OCI-LY3 (cell line): Measurements from ENCODE around the gene TMEM255B.

Experiments used
- H2AFZ ChIP-seq: fragments of 200-600, 300-600 bp; shearing (Covaris generic); 2 replicates; pipeline ENCODE4 v1.6.0; 2014; ENCODE audit warnings: antibody characterized with exemption, low read depth, low read length
- H3K27ac ChIP-seq: fragments of 200-600, 300-600 bp; sonication (generic); 2 replicates; pipeline ENCODE4 v1.5.1; 2014; ENCODE audit warnings: mild to moderate bottlenecking, low read length, moderate library complexity, mixed read lengths
- H3K27me3 ChIP-seq: fragments of 200-600, 300-600 bp; sonication (generic); 2 replicates; pipeline ENCODE4 v1.6.1; 2014; ENCODE audit warnings: low read depth, low read length, mixed read lengths
- H3K36me3 ChIP-seq: fragments of 200-600, 300-600 bp; sonication (generic); replicated peaks from 2 replicates; pipeline ENCODE3; 2014; ENCODE audit warnings: low read depth, low read length, mixed read lengths
- H3K4me1 ChIP-seq: fragments of 300-600, 200-600 bp; sonication (generic); 2 replicates; pipeline ENCODE4 v1.6.1; 2014; ENCODE audit warnings: low read length, mixed read lengths
- H3K4me2 ChIP-seq: fragments of 200-600, 300-600 bp; sonication (generic); 2 replicates; pipeline ENCODE4 v1.6.1; 2014; ENCODE audit warnings: low read length, mixed read lengths
- H3K4me3 ChIP-seq: fragments of 300-600, 200-600 bp; sonication (generic); 2 replicates; pipeline ENCODE4 v1.5.1; 2014; ENCODE audit warnings: antibody characterized with exemption, mild to moderate bottlenecking, low read length, moderate library complexity
- H3K79me2 ChIP-seq: fragments of 300-600, 200-600 bp; shearing (Covaris generic); 2 replicates; pipeline ENCODE4 v1.6.1; 2014; ENCODE audit warnings: mild to moderate bottlenecking, low read length, mixed read lengths
- H3K9ac ChIP-seq: fragments of 300-600, 200-600 bp; shearing (Covaris generic); 2 replicates; pipeline ENCODE4 v1.6.0; 2014; ENCODE audit warnings: mild to moderate bottlenecking, low read length, moderate library complexity
- H3K9me3 ChIP-seq: fragments of 200-600, 300-600 bp; shearing (Covaris generic); 2 replicates; pipeline ENCODE4 v1.6.1; 2014; ENCODE audit warnings: low read length, mixed read lengths; ENCODE audit not compliant: insufficient read depth
- H4K20me1 ChIP-seq: fragments of 200-600, 300-600 bp; sonication (generic); 2 replicates; pipeline ENCODE4 v1.6.1; 2016; ENCODE audit warnings: low read length, mixed read lengths; ENCODE audit not compliant: insufficient read depth
- EZH2phosphoT487 ChIP-seq: fragments of 200-600 bp; shearing (Covaris generic); IDR thresholded peaks from 2 replicates; pipeline ENCODE4 v1.6.1; 2018; ENCODE audit warnings: antibody characterized with exemption, mixed run types, low read depth
- TF ChIP-seq, protein P1 (sequence below): fragments of 200-600, 300-600 bp; sonication (generic); IDR thresholded peaks from 2 replicates; pipeline ENCODE4 v1.5.1; 2014; ENCODE audit warnings: antibody characterized with exemption, low read length, low read depth

The TMEM255B gene

GRCh38 chr13:113849981-113850721 lies 91.1 kb downstream of the TMEM255B start:
- Histone ChIP-seq H2AFZ (no peak overlapping the region), H3K4me3 (no peak overlapping the region), H4K20me1 (no peaks in the 10 kb centered on the region)

GRCh38 chr13:113850722-113851479 lies 91.9 kb downstream of the TMEM255B start:
- no peak overlapping the region for H3K9ac ChIP-seq
- H3K79me2 ChIP-seq, result no peaks in the 10 kb centered on the region
- H4K20me1 ChIP-seq, result no peaks in the 10 kb centered on the region
- no peak overlapping the region for H2AFZ ChIP-seq
- H3K9me3 ChIP-seq, result no peaks in the 10 kb centered on the region
- no peak for TF ChIP-seq EZH2phosphoT487
- TF ChIP-seq, protein P1, sequence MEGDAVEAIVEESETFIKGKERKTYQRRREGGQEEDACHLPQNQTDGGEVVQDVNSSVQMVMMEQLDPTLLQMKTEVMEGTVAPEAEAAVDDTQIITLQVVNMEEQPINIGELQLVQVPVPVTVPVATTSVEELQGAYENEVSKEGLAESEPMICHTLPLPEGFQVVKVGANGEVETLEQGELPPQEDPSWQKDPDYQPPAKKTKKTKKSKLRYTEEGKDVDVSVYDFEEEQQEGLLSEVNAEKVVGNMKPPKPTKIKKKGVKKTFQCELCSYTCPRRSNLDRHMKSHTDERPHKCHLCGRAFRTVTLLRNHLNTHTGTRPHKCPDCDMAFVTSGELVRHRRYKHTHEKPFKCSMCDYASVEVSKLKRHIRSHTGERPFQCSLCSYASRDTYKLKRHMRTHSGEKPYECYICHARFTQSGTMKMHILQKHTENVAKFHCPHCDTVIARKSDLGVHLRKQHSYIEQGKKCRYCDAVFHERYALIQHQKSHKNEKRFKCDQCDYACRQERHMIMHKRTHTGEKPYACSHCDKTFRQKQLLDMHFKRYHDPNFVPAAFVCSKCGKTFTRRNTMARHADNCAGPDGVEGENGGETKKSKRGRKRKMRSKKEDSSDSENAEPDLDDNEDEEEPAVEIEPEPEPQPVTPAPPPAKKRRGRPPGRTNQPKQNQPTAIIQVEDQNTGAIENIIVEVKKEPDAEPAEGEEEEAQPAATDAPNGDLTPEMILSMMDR, result no peak
- H3K4me1 ChIP-seq, result no peaks in the 10 kb centered on the region
- no peak overlapping the region for H3K4me3 ChIP-seq
- H3K27me3 ChIP-seq, result peaks cover 12% of the 10 kb centered on the region; the same call in 1 of the 2 replicates
- H3K4me2 ChIP-seq, result no peak overlapping the region
- no peak overlapping the region for H3K27ac ChIP-seq
- H3K36me3 ChIP-seq, result no peaks in the 10 kb centered on the region

More at GRCh38 chr13:113849981-113850721, 91.1 kb downstream of the TMEM255B start:
- Histone ChIP-seq H3K79me2 (no peaks in the 10 kb centered on the region), H3K4me2 (no peak overlapping the region), H3K27ac (no peak overlapping the region), H3K9me3 (no peaks in the 10 kb centered on the region), H3K36me3 (no peaks in the 10 kb centered on the region), H3K9ac (no peak overlapping the region), H3K4me1 (no peaks in the 10 kb centered on the region), H3K27me3 (peaks cover 12% of the 10 kb centered on the region; the same call in 1 of the 2 replicates)
- TF ChIP-seq EZH2phosphoT487, result no peak
- TF ChIP-seq, protein P1, result no peak

DNA sequence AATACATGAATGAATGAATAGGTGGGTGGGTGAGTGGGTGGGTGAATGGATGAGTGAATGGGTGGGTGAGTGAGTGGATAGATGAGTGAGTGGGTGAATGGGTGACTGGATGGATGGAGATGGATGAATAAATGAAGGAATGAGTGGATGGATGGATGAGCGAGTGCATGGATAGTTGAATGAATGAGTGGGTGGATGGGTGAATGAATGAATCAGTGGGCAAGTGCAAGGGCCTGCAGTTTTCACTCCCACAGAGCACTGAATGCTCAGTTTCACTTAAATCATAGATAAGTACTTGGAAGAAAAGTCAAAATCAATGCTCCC lies 92.4 kb downstream of the TMEM255B start:
- Histone ChIP-seq H3K9ac (no peak overlapping the region), H3K79me2 (no peaks in the 10 kb centered on the region), H4K20me1 (no peaks in the 10 kb centered on the region), H2AFZ (no peak overlapping the region), H3K9me3 (no peaks in the 10 kb centered on the region), H3K36me3 (no peaks in the 10 kb centered on the region), H3K4me2 (no peak overlapping the region), H3K4me3 (no peak overlapping the region), H3K27me3 (peaks cover 12% of the 10 kb centered on the region; the same call in 1 of the 2 replicates), H3K27ac (no peak overlapping the region), H3K4me1 (no peaks in the 10 kb centered on the region)
- TF ChIP-seq EZH2phosphoT487, result no peak
- TF ChIP-seq, protein P1, result no peak

DNA sequence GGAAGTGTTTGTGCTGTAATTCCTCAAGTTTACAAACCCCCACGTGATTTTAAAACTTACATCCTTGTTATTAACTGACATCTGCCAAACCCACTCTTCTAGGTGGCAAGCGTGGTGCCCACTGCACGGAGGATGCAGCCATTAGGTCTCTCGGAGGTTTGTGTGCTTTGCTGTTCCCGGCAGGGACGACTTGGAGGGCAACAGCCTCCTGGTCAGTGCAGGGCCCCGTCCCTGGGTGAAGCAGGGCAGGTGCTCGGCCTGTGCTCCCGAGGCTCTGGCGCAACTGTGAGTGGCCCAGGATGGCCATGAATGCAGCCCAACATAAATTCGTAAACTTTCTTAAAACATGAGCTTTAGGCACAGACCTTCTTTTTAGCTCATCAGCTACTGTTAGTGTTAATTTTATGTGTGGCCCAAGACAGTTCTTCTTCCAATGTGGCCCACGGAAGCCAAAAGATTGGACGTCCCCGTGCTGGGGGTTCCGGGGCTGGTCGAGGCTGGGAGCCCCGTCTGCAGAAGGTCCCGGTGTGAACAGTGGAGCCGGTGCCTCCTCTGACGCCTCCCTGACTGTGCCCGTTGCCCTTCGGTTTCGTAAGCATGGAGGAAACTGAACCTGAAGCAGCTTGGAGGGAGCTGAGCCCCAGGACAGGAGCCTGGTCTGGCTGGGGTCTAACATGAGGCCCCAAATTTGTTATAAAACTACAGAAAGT lies 93.0 kb downstream of the TMEM255B start:
- H2AFZ ChIP-seq, result no peak overlapping the region
- H3K27me3 ChIP-seq, result peaks cover 16% of the 10 kb centered on the region; the same call in 1 of the 2 replicates
- no peak overlapping the region for H3K27ac ChIP-seq
- H4K20me1 ChIP-seq, result no peaks in the 10 kb centered on the region
- H3K4me3 ChIP-seq, result no peak overlapping the region
- no peaks in the 10 kb centered on the region for H3K79me2 ChIP-seq
- H3K4me2 ChIP-seq, result no peak overlapping the region
- no peaks in the 10 kb centered on the region for H3K4me1 ChIP-seq
- no peaks in the 10 kb centered on the region for H3K9me3 ChIP-seq
- H3K36me3 ChIP-seq, result no peaks in the 10 kb centered on the region
- H3K9ac ChIP-seq, result no peak overlapping the region
- no peak for TF ChIP-seq EZH2phosphoT487
- TF ChIP-seq, protein P1, result no peak
